ENCODE results near the gene SLC5A11.

SLC5A11 gene

DNA sequence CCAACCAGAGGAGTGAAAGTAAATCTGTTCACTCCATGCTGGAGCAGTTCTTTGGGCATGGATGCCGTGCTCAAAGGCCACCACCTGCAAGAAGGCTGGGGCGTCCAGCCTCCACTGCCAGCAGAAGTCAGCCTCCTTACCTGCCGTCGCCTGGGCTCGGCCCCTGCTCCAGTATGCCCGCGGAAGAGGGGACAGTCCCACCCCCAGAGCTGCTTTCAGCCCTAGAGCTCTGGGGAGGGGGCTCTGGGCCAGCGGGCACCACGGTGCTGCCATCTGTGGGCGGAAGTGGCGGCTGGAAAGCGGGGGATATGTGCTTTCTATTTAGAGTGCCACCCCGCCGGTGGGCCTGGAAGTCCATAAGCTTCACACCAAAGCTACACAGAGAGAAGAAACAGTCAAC is 93.5 kb downstream of the SLC5A11 start:
- ATAC-seq: no peak
- no peak for TF ChIP-seq BACH2 (CRISPR knock-in tag; IDR thresholded peaks at IDR 0.05; ENCODE audit: borderline replicate concordance)
- TF ChIP-seq, protein P1, sequence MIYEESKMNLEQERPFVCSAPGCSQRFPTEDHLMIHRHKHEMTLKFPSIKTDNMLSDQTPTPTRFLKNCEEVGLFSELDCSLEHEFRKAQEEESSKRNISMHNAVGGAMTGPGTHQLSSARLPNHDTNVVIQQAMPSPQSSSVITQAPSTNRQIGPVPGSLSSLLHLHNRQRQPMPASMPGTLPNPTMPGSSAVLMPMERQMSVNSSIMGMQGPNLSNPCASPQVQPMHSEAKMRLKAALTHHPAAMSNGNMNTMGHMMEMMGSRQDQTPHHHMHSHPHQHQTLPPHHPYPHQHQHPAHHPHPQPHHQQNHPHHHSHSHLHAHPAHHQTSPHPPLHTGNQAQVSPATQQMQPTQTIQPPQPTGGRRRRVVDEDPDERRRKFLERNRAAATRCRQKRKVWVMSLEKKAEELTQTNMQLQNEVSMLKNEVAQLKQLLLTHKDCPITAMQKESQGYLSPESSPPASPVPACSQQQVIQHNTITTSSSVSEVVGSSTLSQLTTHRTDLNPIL (CRISPR knock-in tag; IDR thresholded peaks at IDR 0.05; ENCODE audit: low read depth): no peak
- no peak for TF ChIP-seq PPARA (CRISPR knock-in tag; IDR thresholded peaks at IDR 0.05; ENCODE audit: borderline replicate concordance)
- TF ChIP-seq, protein P2, sequence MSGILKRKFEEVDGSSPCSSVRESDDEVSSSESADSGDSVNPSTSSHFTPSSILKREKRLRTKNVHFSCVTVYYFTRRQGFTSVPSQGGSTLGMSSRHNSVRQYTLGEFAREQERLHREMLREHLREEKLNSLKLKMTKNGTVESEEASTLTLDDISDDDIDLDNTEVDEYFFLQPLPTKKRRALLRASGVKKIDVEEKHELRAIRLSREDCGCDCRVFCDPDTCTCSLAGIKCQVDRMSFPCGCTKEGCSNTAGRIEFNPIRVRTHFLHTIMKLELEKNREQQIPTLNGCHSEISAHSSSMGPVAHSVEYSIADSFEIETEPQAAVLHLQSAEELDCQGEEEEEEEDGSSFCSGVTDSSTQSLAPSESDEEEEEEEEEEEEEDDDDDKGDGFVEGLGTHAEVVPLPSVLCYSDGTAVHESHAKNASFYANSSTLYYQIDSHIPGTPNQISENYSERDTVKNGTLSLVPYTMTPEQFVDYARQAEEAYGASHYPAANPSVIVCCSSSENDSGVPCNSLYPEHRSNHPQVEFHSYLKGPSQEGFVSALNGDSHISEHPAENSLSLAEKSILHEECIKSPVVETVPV (CRISPR knock-in tag; IDR thresholded peaks at IDR 0.05): no peak

DNA sequence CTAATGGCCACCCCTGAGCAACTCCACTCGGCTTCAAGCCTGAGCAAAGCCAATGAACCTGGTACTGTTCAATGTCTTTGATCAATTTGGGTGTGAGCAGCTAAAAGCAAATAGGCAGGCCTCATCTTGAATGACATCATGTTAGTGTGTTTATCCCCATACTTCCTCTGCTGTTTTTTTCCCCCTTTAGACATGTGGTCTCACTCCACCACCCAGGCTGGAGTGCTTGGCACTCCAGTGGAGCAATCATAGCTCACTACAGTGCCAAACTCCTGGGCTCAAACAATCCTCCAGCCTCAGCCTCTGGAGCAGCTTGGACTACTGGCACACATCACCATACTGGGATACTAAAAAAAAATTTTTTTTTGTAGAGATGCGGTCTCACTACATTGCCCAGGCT is 94.0 kb downstream of the SLC5A11 start:
- TF ChIP-seq OSR1 (CRISPR knock-in tag; IDR thresholded peaks at IDR 0.05) (no peak), TCF4 (CRISPR knock-in tag; IDR thresholded peaks at IDR 0.05; ENCODE audit: borderline replicate concordance) (no peak), BACH2 (CRISPR knock-in tag; IDR thresholded peaks at IDR 0.05; ENCODE audit: borderline replicate concordance) (no peak), ZFP3 (CRISPR knock-in tag; IDR thresholded peaks at IDR 0.05) (no peak)
- TF ChIP-seq, protein P3, sequence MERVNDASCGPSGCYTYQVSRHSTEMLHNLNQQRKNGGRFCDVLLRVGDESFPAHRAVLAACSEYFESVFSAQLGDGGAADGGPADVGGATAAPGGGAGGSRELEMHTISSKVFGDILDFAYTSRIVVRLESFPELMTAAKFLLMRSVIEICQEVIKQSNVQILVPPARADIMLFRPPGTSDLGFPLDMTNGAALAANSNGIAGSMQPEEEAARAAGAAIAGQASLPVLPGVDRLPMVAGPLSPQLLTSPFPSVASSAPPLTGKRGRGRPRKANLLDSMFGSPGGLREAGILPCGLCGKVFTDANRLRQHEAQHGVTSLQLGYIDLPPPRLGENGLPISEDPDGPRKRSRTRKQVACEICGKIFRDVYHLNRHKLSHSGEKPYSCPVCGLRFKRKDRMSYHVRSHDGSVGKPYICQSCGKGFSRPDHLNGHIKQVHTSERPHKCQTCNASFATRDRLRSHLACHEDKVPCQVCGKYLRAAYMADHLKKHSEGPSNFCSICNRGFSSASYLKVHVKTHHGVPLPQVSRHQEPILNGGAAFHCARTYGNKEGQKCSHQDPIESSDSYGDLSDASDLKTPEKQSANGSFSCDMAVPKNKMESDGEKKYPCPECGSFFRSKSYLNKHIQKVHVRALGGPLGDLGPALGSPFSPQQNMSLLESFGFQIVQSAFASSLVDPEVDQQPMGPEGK (CRISPR knock-in tag; IDR thresholded peaks at IDR 0.05; ENCODE audit: borderline replicate concordance): no peak
- ATAC-seq: no peak

DNA sequence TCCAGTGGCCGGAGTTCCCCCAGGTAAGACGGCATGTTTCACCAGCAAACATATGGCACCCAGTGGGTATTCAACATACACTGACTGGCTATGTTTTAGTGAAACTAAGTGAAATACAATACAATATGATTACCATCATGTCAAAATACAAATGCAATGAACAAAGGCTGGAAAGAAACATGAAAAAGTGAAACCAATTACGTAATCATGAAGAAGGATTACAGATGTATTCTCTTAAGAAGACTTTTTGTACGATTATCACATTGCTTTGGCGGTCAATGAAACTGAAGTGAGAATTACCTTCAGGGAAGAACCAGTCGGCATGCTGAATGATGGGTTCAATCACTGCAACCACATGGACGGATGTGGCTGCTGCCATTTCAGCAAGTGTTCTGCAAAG is 97.7 kb downstream of the SLC5A11 start:
- TF ChIP-seq, protein P4, sequence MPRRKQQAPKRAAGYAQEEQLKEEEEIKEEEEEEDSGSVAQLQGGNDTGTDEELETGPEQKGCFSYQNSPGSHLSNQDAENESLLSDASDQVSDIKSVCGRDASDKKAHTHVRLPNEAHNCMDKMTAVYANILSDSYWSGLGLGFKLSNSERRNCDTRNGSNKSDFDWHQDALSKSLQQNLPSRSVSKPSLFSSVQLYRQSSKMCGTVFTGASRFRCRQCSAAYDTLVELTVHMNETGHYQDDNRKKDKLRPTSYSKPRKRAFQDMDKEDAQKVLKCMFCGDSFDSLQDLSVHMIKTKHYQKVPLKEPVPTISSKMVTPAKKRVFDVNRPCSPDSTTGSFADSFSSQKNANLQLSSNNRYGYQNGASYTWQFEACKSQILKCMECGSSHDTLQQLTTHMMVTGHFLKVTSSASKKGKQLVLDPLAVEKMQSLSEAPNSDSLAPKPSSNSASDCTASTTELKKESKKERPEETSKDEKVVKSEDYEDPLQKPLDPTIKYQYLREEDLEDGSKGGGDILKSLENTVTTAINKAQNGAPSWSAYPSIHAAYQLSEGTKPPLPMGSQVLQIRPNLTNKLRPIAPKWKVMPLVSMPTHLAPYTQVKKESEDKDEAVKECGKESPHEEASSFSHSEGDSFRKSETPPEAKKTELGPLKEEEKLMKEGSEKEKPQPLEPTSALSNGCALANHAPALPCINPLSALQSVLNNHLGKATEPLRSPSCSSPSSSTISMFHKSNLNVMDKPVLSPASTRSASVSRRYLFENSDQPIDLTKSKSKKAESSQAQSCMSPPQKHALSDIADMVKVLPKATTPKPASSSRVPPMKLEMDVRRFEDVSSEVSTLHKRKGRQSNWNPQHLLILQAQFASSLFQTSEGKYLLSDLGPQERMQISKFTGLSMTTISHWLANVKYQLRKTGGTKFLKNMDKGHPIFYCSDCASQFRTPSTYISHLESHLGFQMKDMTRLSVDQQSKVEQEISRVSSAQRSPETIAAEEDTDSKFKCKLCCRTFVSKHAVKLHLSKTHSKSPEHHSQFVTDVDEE (CRISPR knock-in tag; IDR thresholded peaks at IDR 0.05): no peak
- TF ChIP-seq ARNTL (CRISPR knock-in tag; IDR thresholded peaks at IDR 0.05; ENCODE audit: borderline replicate concordance, low read depth) (no peak), ZFP30 (CRISPR knock-in tag; IDR thresholded peaks at IDR 0.05) (no peak), ISL1 (CRISPR knock-in tag; IDR thresholded peaks at IDR 0.05) (no peak), CSDC2 (CRISPR knock-in tag; IDR thresholded peaks at IDR 0.05) (no peak), ZC3H10 (CRISPR knock-in tag; IDR thresholded peaks at IDR 0.05) (no peak), RARB (CRISPR knock-in tag; IDR thresholded peaks at IDR 0.05) (no peak)
- TF ChIP-seq, protein P2 (CRISPR knock-in tag; IDR thresholded peaks at IDR 0.05): no peak
- TF ChIP-seq, protein P5, sequence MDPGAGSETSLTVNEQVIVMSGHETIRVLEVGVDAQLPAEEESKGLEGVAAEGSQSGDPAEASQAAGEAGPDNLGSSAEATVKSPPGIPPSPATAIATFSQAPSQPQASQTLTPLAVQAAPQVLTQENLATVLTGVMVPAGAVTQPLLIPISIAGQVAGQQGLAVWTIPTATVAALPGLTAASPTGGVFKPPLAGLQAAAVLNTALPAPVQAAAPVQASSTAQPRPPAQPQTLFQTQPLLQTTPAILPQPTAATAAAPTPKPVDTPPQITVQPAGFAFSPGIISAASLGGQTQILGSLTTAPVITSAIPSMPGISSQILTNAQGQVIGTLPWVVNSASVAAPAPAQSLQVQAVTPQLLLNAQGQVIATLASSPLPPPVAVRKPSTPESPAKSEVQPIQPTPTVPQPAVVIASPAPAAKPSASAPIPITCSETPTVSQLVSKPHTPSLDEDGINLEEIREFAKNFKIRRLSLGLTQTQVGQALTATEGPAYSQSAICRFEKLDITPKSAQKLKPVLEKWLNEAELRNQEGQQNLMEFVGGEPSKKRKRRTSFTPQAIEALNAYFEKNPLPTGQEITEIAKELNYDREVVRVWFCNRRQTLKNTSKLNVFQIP (CRISPR knock-in tag; IDR thresholded peaks at IDR 0.05; ENCODE audit: borderline replicate concordance, low read depth): no peak
- ATAC-seq: no peak

DNA sequence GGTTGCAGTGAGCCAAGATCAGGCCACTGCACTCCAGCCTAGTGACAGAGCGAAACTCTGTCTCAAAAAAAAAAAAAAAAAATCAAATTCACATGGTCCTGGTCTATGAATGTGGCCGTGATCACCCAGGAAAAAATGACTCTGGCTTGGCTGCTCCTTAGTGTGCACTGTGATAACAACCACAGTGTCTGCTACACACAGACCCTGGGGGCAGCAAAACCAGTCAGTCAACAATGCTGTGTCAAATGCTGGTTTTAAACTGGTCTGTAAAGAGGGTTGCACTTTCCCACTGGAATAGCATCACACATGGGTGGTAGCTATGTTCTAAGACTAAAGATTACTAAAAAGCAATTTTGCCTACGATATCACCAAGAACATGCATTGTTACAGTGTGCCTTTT is 98.4 kb downstream of the SLC5A11 start:
- no peak for ATAC-seq
- TF ChIP-seq TOX (CRISPR knock-in tag; IDR thresholded peaks at IDR 0.05; ENCODE audit: borderline replicate concordance): no peak
- TF ChIP-seq, protein P3 (CRISPR knock-in tag; IDR thresholded peaks at IDR 0.05; ENCODE audit: borderline replicate concordance): no peak
- no peak for TF ChIP-seq CSDC2 (CRISPR knock-in tag; IDR thresholded peaks at IDR 0.05)
- TF ChIP-seq ISL1 (CRISPR knock-in tag; IDR thresholded peaks at IDR 0.05): no peak
- no peak for TF ChIP-seq ESRRG (CRISPR knock-in tag; IDR thresholded peaks at IDR 0.05)
- no peak for TF ChIP-seq SNAI2 (CRISPR knock-in tag; IDR thresholded peaks at IDR 0.05)
- no peak for TF ChIP-seq ARNTL (CRISPR knock-in tag; IDR thresholded peaks at IDR 0.05; ENCODE audit: borderline replicate concordance, low read depth)
- no peak for TF ChIP-seq ZC3H10 (CRISPR knock-in tag; IDR thresholded peaks at IDR 0.05)
- TF ChIP-seq ZNF8 (CRISPR knock-in tag; IDR thresholded peaks at IDR 0.05): no peak
- TF ChIP-seq, protein P4 (CRISPR knock-in tag; IDR thresholded peaks at IDR 0.05): no peak
- no peak for TF ChIP-seq PPARA (CRISPR knock-in tag; IDR thresholded peaks at IDR 0.05; ENCODE audit: borderline replicate concordance)
